COLO668 (cell line): ENCODE results near the gene ITPR3.

Experiments used
- DNase-seq: peaks from one replicate; lab custom pipeline; 2025; ENCODE audit not compliant: unreplicated experiment; lab: John Stamatoyannopoulos, UW

Gene ITPR3

DNA sequence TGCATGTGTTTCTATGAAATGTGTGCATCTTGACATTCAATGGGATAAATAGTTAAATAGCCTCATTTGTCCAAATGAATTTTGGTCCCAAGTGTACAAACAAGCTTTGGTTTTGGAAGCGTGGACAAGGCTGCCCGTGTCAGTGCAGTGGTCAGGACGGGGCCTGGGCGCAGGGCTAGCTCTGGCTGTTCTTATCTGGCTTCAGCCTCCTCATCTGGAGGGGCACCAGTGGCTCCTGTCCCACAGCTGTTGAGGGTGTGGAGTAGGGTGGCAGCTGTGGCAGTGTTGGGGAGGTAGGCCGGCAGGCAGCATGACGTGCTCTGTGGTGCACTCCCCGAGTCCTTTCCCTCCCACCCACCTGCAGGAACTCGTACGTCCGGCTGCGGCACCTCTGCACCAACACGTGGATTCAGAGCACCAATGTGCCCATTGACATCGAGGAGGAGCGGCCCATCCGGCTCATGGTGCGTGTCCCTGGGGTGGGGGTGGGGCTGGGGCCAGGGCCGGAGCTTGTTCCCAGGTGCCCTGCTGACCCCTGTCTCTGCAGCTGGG, 43.5 kb downstream of the ITPR3 start:
- no peak for DNase-seq

DNA sequence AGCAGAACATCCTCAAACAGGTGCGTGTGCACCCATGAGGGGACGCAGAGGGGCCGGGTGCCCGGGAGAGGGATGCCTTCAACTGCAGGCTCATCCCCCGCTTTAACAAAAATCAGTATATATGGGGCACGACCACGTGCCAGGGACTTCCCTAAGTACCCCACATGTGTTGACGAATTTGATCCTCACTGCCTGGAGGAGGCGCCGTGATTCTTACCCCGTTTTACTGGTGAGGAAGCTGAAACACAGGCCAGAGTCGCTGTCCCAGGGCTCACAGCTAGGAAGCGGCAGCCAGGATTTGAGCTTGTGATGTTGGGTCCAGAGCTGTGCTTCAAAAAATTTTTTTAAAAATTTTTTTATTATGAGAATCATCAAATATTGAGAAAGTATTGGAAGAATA, 44.8 kb downstream of the ITPR3 start:
- DNase-seq = no peak

GRCh38 chr6:33667072-33667471, 46.0 kb downstream of the ITPR3 start:
- no peak for DNase-seq

GRCh38 chr6:33667776-33668175, 46.7 kb downstream of the ITPR3 start:
- DNase-seq = no peak

DNA sequence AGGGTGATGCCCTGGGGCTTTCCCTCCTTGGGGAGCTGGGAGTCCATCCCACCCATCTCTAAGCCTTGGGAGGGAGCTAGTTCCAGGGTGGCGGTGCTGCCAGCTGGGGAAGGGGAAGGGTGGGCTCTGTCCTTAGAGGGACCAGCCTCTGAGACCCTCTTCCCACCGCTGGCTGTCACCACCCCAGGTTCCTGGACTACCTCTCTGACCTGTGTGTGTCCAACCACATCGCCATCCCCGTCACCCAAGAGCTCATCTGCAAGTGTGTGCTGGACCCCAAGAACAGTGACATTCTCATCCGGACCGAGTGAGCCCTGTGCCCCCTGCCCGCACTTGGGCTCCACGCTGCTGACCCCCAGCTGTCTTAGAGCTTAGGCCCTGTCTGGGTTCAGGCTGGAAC, 47.2 kb downstream of the ITPR3 start:
- DNase-seq = no peak

DNA sequence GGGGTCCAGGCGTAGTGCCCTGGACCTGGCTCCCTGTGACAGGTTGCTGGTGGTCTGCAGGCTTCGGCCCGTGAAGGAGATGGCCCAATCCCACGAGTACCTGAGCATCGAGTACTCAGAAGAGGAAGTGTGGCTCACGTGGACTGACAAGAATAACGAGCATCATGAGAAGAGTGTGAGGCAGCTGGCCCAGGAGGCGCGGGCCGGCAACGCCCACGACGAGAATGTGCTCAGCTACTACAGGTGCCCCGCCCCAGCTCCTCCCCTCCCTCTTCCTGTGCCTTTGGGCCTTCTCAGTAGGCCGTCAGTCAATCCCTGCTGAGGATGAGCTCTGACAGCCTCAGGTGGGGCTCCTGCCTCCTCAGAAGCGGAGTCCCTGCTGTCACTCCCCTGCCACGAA, 47.8 kb downstream of the ITPR3 start:
- DNase-seq = no peak

DNA sequence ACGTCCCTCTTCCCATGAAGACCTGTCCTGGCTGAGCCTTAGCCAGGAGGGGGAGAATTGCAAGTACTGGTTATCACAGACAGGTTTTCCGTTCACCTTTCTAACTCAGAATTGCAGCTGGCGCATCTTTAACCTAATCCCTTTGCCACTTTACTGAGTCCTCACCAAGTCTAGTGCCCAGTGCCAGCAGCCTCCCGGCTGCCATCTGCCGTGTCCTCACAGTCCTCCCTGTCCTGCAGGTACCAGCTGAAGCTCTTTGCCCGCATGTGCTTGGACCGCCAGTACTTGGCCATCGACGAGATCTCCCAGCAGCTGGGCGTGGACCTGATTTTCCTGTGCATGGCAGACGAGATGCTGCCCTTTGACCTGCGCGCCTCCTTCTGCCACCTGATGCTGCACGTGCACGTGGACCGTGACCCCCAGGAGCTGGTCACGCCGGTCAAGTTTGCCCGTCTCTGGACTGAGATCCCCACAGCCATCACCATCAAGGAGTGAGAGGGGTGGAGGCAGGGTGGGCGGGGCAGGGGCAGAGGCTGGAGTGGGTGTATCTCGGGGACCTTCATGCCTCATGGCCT, 49.1 kb downstream of the ITPR3 start:
- no peak for DNase-seq

DNA sequence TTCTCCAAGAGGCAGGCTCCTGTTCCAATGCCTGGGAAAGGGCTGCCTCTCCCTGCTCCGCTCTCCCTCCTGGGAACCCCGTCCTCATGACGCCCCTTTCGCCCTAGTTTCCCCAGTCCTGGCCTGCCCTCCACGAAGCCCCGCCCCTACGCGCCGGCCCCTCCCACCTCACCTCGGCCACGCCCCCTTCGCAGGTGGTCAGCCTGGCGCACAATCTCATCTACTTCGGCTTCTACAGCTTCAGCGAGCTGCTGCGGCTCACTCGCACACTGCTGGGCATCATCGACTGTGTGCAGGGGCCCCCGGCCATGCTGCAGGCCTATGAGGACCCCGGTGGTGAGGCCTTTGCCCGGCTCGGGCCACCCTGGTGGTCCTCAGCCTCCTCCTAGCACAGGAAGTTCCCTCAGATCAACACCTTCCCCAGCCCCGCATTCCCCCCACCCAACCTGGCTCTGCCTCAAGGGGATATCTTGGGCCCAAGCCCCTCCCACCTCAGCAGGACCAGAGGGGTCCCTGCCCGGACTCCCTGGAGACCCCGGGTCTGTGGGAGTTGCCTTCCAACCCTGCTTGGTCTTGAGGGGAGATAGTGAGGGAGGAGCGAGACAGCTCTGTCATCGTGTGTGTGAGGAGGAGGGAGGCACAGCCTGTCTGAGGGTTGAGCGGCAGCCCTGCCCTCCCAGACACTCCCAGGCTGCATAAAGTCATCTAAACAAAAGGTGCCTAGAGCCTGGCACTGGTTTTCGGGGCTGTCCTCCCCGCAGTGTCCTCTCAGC, 50.0 kb downstream of the ITPR3 start:
- no peak for DNase-seq

- no peak for DNase-seq
These were observed 50.6 kb downstream of the ITPR3 start for GRCh38 chr6:33671744-33672072.

GRCh38 chr6:33672808-33673207, 51.7 kb downstream of the ITPR3 start:
- no peak for DNase-seq

DNA sequence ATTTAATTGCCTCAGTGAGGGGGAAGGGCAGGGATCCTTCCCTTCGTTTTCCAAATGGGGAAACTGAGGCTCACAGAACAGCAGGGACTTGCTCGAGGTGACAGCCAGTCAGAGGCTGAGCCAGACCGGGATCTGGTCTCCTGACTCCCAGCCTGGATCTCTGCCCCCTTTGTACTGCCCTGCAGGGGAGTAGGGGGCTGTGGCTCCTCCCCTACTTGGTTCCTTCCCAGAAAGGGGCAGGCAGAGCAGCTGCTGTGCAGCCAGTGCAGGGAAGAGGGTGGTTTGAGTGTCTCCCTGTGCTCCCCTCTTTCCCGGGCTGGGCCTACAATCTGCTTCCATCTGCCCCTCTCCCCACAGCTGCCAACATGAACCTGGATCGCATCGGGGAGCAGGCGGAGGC, 52.7 kb downstream of the ITPR3 start:
- no peak for DNase-seq

GRCh38 chr6:33675968-33676367, 54.8 kb downstream of the ITPR3 start:
- no peak for DNase-seq

DNA sequence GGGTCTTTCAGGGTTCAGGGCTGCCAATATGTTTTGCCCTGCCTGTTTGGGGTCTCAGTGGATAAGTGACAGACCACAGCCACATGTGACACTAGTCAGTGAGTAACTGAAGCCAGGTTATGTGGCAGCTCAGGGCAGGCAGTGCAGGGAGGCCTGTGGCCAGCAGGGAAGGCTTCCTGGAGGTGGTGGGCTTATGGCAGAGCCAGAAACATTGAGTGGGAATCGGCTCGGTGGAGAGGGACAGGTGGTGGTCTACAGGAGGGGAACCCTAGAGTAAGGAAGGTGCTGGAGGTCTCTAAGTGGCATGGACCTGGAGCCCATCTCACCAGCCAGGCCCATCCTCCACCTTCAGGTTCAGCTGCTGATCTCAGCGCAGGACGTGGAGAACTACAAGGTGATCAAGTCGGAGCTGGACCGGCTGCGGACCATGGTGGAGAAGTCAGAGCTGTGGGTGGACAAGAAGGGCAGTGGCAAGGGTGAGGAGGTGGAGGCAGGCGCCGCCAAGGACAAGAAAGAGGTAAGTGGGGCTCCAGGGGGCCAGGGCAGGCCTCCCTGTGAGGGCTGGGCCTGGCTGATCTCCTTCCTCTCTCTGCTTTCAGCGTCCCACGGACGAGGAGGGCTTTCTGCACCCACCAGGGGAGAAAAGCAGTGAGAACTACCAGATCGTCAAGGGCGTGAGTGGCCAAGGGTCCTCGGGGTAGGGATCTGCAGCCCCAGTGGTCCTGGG, 55.5 kb downstream of the ITPR3 start:
- DNase-seq = no peak

GRCh38 chr6:33677143-33677660, 56.1 kb downstream of the ITPR3 start:
- DNase-seq = no peak

GRCh38 chr6:33677689-33678088, 56.6 kb downstream of the ITPR3 start:
- no peak for DNase-seq

DNA sequence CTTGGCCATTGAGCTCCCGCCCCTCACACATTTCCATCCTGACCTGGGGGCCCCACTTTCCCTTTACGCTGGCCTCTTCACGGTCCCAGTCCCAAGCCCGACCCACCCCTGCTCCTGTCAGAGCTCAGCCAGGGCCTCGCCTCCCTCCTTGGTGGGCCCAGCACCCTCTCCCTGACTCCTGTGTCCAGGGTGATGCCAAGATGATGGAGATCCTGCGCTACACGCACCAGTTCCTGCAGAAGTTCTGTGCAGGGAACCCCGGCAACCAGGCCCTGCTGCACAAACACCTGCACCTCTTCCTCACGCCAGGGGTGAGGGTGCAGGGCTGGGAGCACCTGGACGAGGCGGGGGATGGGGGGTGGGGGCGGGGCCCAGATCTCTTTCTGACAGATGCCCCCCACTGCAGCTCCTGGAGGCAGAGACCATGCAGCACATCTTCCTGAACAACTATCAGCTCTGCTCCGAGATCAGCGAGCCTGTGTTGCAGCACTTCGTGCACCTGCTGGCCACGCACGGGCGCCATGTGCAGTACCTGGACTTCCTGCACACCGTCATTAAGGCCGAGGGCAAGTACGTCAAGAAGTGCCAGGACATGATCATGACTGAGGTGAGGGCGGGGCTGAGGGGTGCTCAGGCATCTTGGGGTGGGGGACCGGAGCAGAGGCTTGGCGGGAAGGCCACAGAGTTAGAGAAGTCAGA, 57.3 kb downstream of the ITPR3 start:
- no peak for DNase-seq

DNA sequence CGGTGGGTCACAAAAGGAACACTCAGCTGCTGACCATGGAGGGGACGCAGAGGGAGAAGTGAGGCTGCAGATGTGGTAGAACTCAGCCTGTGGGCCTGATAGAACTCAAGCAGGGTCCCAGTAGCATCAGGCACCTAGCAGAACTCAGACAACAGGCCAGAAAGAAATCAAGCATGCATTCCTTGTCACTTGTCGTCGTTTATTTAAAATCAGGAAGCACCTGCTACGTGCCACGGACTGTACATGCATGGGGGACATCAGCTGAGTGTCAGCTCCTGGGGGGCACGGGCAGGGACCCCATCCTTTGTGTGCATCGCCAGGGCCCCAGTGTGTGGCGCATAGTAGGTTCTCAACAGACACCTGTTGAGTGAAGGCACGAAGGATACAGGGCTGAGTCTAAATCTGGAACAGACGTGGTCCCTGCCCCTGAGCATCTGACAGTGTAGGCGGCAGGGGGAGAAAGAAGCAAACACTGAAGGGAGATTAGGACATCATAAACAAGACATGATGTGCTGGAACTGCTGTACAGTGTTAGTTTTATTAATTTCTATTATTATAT, 57.9 kb downstream of the ITPR3 start:
- no peak for DNase-seq

DNA sequence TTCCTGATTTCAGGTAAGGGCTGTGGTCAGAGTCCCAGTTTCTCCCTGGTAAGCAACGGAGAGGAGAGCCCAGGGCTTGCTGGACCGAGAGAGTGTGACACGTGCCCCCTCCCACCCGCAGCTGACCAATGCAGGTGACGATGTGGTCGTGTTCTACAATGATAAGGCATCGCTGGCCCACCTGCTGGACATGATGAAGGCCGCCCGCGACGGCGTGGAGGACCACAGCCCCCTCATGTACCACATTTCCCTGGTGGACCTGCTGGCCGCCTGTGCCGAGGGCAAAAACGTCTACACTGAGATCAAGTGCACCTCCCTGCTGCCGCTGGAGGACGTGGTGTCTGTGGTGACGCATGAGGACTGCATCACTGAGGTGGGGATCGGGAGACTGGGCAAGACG, 58.6 kb downstream of the ITPR3 start:
- DNase-seq = no peak

- DNase-seq = no peak
These were observed 61.2 kb downstream of the ITPR3 start for GRCh38 chr6:33682341-33682740.

GRCh38 chr6:33683051-33683571, 62.0 kb downstream of the ITPR3 start:
- no peak for DNase-seq
